IMR-90 (cell line): Measurements from ENCODE around the gene RPTOR. TPM values are rescaled to one million over a fixed set of nuclear protein-coding genes. Genes with fewer than 3 reads are reported as not detected.

Experiments used
- ATAC-seq: fragments of 200-7000 bp; cut with Tn5 transposase; 2 replicates; pipeline ENCODE4 v1.9.1; 2020; ENCODE audit warnings: low read depth, mild to moderate bottlenecking, moderate library complexity
- BruUV-seq: library from RNA; stranded (reverse); fragments of 400-500 nt; replicated peaks from 2 replicates; lab custom pipeline; 2021; lab: Mats Ljungman, UMichigan
- CTCF ChIA-PET: fragments of 300-600 bp; formaldehyde crosslinking; extraction: SDS; loops from one replicate; lab custom pipeline; 2021; ENCODE audit warnings: antibody characterized with exemption; lab: Yijun Ruan, JAX
- POLR2A ChIA-PET: fragments of 300-600 bp; sonication (Branson Sonifier 250); formaldehyde crosslinking; loops from one replicate; lab custom pipeline; 2022; ENCODE audit warnings: antibody characterized with exemption; ENCODE audit not compliant: unreplicated experiment; lab: Charles Lee
- DNase-seq: peaks from one replicate; pipeline ENCODE4 v3.0.0; 2013
- H2AFZ ChIP-seq: replicated peaks from 2 replicates; pipeline ENCODE3; 2013; ENCODE audit warnings: low read length, mild to moderate bottlenecking; ENCODE audit not compliant: poor library complexity
- H2AK5ac ChIP-seq: 2 replicates; pipeline ENCODE4 v1.6.1; 2013; ENCODE audit warnings: low read depth, low read length, inconsistent platforms
- H2AK9ac ChIP-seq: replicated peaks from 2 replicates; pipeline ENCODE3; 2013; ENCODE audit warnings: mild to moderate bottlenecking, low read depth, low read length, moderate library complexity; ENCODE audit not compliant: poor library complexity
- H2BK120ac ChIP-seq: 2 replicates; pipeline ENCODE4 v1.6.1; 2013; ENCODE audit warnings: low read depth, low read length, inconsistent platforms
- H2BK15ac ChIP-seq: 3 replicates; pipeline ENCODE4 v1.6.1; 2013; ENCODE audit warnings: low read depth, low read length, inconsistent platforms
- H2BK20ac ChIP-seq: 2 replicates; pipeline ENCODE4 v1.6.1; 2013; ENCODE audit warnings: low read depth, mild to moderate bottlenecking, inconsistent platforms, low read length, moderate library complexity
- H2BK5ac ChIP-seq: 2 replicates; pipeline ENCODE4 v1.6.1; 2013; ENCODE audit warnings: mild to moderate bottlenecking, low read depth, low read length, inconsistent platforms; ENCODE audit not compliant: poor library complexity, severe bottlenecking
- H3K14ac ChIP-seq: replicated peaks from 2 replicates; pipeline ENCODE4 v1.6.1; 2013; ENCODE audit warnings: low read depth, low read length, inconsistent platforms
- H3K18ac ChIP-seq: 2 replicates; pipeline ENCODE4 v1.6.1; 2013; ENCODE audit warnings: low read depth, low read length, control low read depth
- H3K23ac ChIP-seq: 2 replicates; pipeline ENCODE4 v1.6.1; 2013; ENCODE audit warnings: low read depth, low read length, inconsistent platforms
- H3K27ac ChIP-seq: 2 replicates; pipeline ENCODE4 v1.5.1; 2013; ENCODE audit warnings: mild to moderate bottlenecking, control low read depth, low read length; ENCODE audit not compliant: insufficient read depth
- H3K27me3 ChIP-seq: 2 replicates; pipeline ENCODE4 v1.6.1; 2013; ENCODE audit warnings: low read length; ENCODE audit not compliant: control insufficient read depth, insufficient read depth
- H3K36me3 ChIP-seq: 2 replicates; pipeline ENCODE4 v1.6.1; 2013; ENCODE audit warnings: low read length, mixed read lengths; ENCODE audit not compliant: control insufficient read depth, insufficient read depth
- H3K4ac ChIP-seq: 2 replicates; pipeline ENCODE4 v1.6.1; 2013; ENCODE audit warnings: low read depth, low read length, inconsistent platforms
- H3K4me1 ChIP-seq: 2 replicates; pipeline ENCODE4 v1.6.1; 2013; ENCODE audit warnings: low read length, mixed read lengths; ENCODE audit not compliant: control insufficient read depth, insufficient read depth
- H3K4me2 ChIP-seq: 2 replicates; pipeline ENCODE4 v1.6.1; 2013; ENCODE audit warnings: low read depth, mild to moderate bottlenecking, control low read depth, low read length, moderate library complexity
- H3K4me3 ChIP-seq: 2 replicates; pipeline ENCODE4 v1.5.1; 2013; ENCODE audit warnings: low read depth, mild to moderate bottlenecking, control low read depth, low read length, moderate library complexity; ENCODE audit not compliant: insufficient read depth
- H3K56ac ChIP-seq: 2 replicates; pipeline ENCODE4 v1.6.1; 2013; ENCODE audit warnings: low read length, inconsistent platforms; ENCODE audit not compliant: insufficient read depth; ENCODE audit errors: extremely low read depth
- H3K79me1 ChIP-seq, 2 experiments: 2 replicates each; pipeline ENCODE4 v1.6.1; 2013; ENCODE audit warnings: low read length in 2 of 2, inconsistent platforms in 1 of 2, low read depth in 1 of 2
- H3K9ac ChIP-seq: 2 replicates; pipeline ENCODE4 v1.6.1; 2013; ENCODE audit warnings: low read depth, low read length, control low read depth
- H3K9me1 ChIP-seq: 2 replicates; pipeline ENCODE4 v1.6.1; 2013; ENCODE audit warnings: low read length, inconsistent platforms; ENCODE audit not compliant: insufficient read depth
- H3K9me3 ChIP-seq: 2 replicates; pipeline ENCODE4 v1.6.1; 2013; ENCODE audit warnings: low read length; ENCODE audit not compliant: control insufficient read depth, insufficient read depth
- H4K20me1 ChIP-seq: 2 replicates; pipeline ENCODE4 v1.6.1; 2013; ENCODE audit warnings: low read length, inconsistent platforms; ENCODE audit not compliant: insufficient read depth
- H4K5ac ChIP-seq: 2 replicates; pipeline ENCODE4 v1.6.1; 2013; ENCODE audit warnings: mild to moderate bottlenecking, low read depth, low read length, control low read depth
- H4K8ac ChIP-seq, 2 experiments: 2 replicates each; pipeline ENCODE4 v1.6.1; 2013; ENCODE audit warnings: low read depth in 2 of 2, low read length in 2 of 2, control low read depth in 1 of 2, inconsistent platforms in 1 of 2
- H4K91ac ChIP-seq: 2 replicates; pipeline ENCODE4 v1.6.1; 2013; ENCODE audit warnings: low read depth, low read length, inconsistent platforms; ENCODE audit not compliant: insufficient read depth
- MAZ ChIP-seq: IDR thresholded peaks from 2 replicates; pipeline ENCODE4 v1.6.1; 2012; ENCODE audit warnings: low read depth, mild to moderate bottlenecking, low read length, improper control_type of control experiment, moderate library complexity, borderline replicate concordance
- POLR2A ChIP-seq: IDR thresholded peaks from 2 replicates; pipeline ENCODE4 v1.6.1; 2012; ENCODE audit warnings: mild to moderate bottlenecking, low read depth, low read length
- RAD21 ChIP-seq: IDR thresholded peaks from 2 replicates; pipeline ENCODE4 v1.6.1; 2012; ENCODE audit warnings: low read length, improper control_type of control experiment
- RFX5 ChIP-seq: IDR thresholded peaks from 2 replicates; pipeline ENCODE4 v1.8.0; 2012; ENCODE audit warnings: low read depth, mild to moderate bottlenecking, low read length, moderate library complexity
- WGBS, 2 experiments: methylation state at CpG; one replicate each; pipeline versions ENCODE4 v1.1.5 to v1.1.7; 2013; ENCODE audit warnings: missing lambda C conversion rate in 2 of 2; ENCODE audit not compliant: insufficient read length in 1 of 2; ENCODE audit errors: extremely low coverage in 2 of 2; 5-methylcytosine and 5-hydroxymethylcytosine counted together
- dilution Hi-C: fragments of 300-500 bp; cut with HindIII; formaldehyde crosslinking; loops from one replicate; pipeline ENCODE4 v1.14.3; 2018; ENCODE audit warnings: low sequenced_read_pairs; ENCODE audit not compliant: unreplicated experiment
- in situ Hi-C: fragments of 300-500 bp; cut with MboI; formaldehyde crosslinking; loops from 3 replicates; pipeline ENCODE4 v1.14.3; 2019; ENCODE audit warnings: low sequenced_read_pairs, inconsistent platforms, mixed read lengths
- intact Hi-C: fragments of 100-400 bp; cut with micrococcal nuclease; formaldehyde crosslinking; loops from 2 replicates; pipeline ENCODE4 v1.10.0; 2022
- polyA plus RNA-seq, 3 experiments: library from polyadenylated mRNA; depleted of rRNA; stranded (reverse); fragments of >200 nt; gene quantifications; 2 replicates each; pipeline ENCODE4 v1.2.3, GENCODE V29; 2012; ENCODE audit warnings: low replicate concordance in 1 of 3
- total RNA-seq: library from RNA; depleted of rRNA; stranded (reverse); fragments of >200 nt; gene quantifications from 2 replicates; pipeline ENCODE4 v1.2.3, GENCODE V29; 2012
- TF ChIP-seq, protein P1 (sequence below): conservative IDR thresholded peaks from 2 replicates; pipeline ENCODE4 v1.5.1; 2012; ENCODE audit warnings: mild to moderate bottlenecking, low read depth, low read length, improper control_type of control experiment
- TF ChIP-seq, protein P2 (sequence below): fragments of 150-350 bp; IDR thresholded peaks from 2 replicates; pipeline ENCODE4 v1.6.1; 2016; ENCODE audit warnings: low read depth, mild to moderate bottlenecking, low read length, moderate library complexity, borderline replicate concordance

RPTOR gene
- total and polyA plus RNA-seq, 2 of the 4 experiments (the other 2 are of a cell fraction): 10.8 to 14.7 TPM

DNA sequence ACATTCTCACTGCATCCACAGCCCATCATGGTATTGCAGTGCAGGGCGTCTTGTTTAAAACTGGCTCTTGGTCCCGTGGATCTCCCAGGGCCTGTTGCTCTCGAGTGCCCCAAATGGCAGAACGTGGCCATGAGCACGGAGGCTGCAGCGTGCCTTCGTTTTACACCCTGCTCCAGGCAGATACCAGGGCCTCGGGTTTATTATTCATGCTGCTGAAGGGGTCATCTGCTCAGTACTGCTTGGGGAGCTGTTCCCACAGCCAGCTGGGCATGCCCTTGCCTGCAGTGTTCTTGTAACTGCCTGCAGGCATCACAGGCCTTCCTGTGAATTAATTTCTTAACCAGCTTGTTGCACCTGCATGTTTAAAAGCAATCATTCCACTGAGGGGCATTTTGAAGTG lies 317.3 kb downstream of the RPTOR start:
- ChIA-PET POLR2A (no interaction called here), CTCF (no interaction called here)
- peak; percentile 30 for DNase-seq
- H2BK120ac ChIP-seq: peak overlapping the region; percentile 100
- H3K9me3 ChIP-seq: no peaks in the 10 kb centered on the region
- H2BK20ac ChIP-seq: peak overlapping the region; percentile 100; the same call in 1 of the 2 replicates
- H3K36me3 ChIP-seq: peaks cover 5% of the 10 kb centered on the region; the same call in 1 of the 2 replicates
- peak overlapping the region; percentile 25; the same call in 2 of the 3 replicates for H2BK15ac ChIP-seq
- peak; percentile 28; the same call in 1 of the 2 replicates for TF ChIP-seq RAD21
- TF ChIP-seq, protein P1, sequence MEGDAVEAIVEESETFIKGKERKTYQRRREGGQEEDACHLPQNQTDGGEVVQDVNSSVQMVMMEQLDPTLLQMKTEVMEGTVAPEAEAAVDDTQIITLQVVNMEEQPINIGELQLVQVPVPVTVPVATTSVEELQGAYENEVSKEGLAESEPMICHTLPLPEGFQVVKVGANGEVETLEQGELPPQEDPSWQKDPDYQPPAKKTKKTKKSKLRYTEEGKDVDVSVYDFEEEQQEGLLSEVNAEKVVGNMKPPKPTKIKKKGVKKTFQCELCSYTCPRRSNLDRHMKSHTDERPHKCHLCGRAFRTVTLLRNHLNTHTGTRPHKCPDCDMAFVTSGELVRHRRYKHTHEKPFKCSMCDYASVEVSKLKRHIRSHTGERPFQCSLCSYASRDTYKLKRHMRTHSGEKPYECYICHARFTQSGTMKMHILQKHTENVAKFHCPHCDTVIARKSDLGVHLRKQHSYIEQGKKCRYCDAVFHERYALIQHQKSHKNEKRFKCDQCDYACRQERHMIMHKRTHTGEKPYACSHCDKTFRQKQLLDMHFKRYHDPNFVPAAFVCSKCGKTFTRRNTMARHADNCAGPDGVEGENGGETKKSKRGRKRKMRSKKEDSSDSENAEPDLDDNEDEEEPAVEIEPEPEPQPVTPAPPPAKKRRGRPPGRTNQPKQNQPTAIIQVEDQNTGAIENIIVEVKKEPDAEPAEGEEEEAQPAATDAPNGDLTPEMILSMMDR: peak; percentile 37
- no peak for TF ChIP-seq POLR2A
- no peak for TF ChIP-seq MAZ
- TF ChIP-seq, protein P2, sequence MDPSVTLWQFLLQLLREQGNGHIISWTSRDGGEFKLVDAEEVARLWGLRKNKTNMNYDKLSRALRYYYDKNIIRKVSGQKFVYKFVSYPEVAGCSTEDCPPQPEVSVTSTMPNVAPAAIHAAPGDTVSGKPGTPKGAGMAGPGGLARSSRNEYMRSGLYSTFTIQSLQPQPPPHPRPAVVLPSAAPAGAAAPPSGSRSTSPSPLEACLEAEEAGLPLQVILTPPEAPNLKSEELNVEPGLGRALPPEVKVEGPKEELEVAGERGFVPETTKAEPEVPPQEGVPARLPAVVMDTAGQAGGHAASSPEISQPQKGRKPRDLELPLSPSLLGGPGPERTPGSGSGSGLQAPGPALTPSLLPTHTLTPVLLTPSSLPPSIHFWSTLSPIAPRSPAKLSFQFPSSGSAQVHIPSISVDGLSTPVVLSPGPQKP: no peak
- TF ChIP-seq RFX5: no peak
- no peak overlapping the region; the same call in 1 of the 2 replicates for H4K5ac ChIP-seq
- H3K9me1 ChIP-seq: peaks cover 38% of the 10 kb centered on the region
- no peak overlapping the region for H3K14ac ChIP-seq
- no peaks in the 10 kb centered on the region for H3K27me3 ChIP-seq
- in situ Hi-C loops: no loop called here
- peak overlapping the region; percentile 100; the same call in 1 of the 2 replicates for H3K4ac ChIP-seq
- H4K91ac ChIP-seq: peak overlapping the region; percentile 100
- dilution Hi-C loops: no loop called here
- intact Hi-C loops: no loop called here
- no peak overlapping the region for H3K56ac ChIP-seq
- no peak overlapping the region for H3K23ac ChIP-seq
- peaks cover 12 to 45% of the 10 kb centered on the region in 2 experiments for H3K79me1 ChIP-seq
- no peak overlapping the region for H2AFZ ChIP-seq
- H3K27ac ChIP-seq: no peak overlapping the region
- no peaks in the 10 kb centered on the region for H4K20me1 ChIP-seq
- no TSS peak for BruUV-seq
- H3K4me3 ChIP-seq: no peak overlapping the region
- H3K9ac ChIP-seq: no peak overlapping the region
- H2AK5ac ChIP-seq: peak overlapping the region; percentile 100
- H2BK5ac ChIP-seq: no peak overlapping the region
- WGBS, 2 experiments: 59% methylated on average over 8 of the region's 8 CpGs; no CpG with 5 or more reads in 1 of the 2 experiments
- ATAC-seq: no peak
- peak overlapping the region; percentile 54 to 99; a peak in 2 of 4 replicates for H4K8ac ChIP-seq
- H3K4me1 ChIP-seq: peaks cover 28% of the 10 kb centered on the region
- no peak overlapping the region for H3K4me2 ChIP-seq
- no peak overlapping the region for H3K18ac ChIP-seq
- peak overlapping the region; percentile 57 for H2AK9ac ChIP-seq
